GM18498 (cell line): ENCODE measurements around the gene DACH1.

Source experiments
- ATAC-seq: cut with Tn5 transposase; IDR thresholded peaks from one replicate; pipeline ENCODE4 v1.9.1; 2021; ENCODE audit warnings: mild to moderate bottlenecking, moderate library complexity; ENCODE audit not compliant: unreplicated experiment

The DACH1 gene

GRCh38 chr13:71591374-71591773 lies 275.6 kb downstream of the DACH1 start:
- no peak for ATAC-seq

- no peak for ATAC-seq
Measured at GRCh38 chr13:71590654-71591148, 276.3 kb downstream of the DACH1 start.

DNA sequence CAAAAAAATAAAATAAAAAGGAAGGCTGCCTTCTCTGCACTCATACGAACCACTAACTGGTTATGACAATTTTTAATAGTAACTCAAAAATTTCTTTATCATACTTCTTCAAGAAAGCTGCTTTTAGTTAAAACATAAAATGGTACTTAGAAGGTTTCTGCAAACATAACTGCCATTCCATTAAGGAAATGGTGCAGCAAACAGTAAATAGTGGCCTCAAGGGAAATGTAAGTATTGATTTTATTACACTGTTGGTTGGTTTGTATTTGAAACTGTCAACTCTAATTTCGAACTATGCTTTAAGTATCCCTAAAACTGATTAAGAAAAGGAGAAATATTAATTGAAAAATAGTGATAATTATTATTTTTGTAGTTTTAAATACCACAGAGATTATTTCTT lies 278.0 kb downstream of the DACH1 start:
- no peak for ATAC-seq

DNA sequence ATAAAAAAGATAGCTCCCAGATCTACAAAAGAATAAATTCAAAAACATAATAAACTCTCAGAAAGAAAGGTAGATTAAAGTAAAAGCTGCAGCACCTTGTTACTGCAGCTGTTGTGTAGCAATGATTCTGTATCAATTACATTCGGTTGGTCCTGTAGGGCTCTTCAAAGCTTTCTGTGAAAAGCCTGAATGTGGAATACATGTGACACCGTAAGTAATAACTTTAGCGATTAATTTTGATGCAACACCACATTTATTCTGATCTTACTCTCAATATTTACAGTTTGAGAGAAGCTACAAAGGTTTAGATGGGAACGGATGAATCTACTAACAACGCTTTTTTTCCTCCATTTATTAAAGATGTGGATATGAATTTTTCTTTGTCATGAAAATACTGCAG lies 279.2 kb downstream of the DACH1 start:
- no peak for ATAC-seq

DNA sequence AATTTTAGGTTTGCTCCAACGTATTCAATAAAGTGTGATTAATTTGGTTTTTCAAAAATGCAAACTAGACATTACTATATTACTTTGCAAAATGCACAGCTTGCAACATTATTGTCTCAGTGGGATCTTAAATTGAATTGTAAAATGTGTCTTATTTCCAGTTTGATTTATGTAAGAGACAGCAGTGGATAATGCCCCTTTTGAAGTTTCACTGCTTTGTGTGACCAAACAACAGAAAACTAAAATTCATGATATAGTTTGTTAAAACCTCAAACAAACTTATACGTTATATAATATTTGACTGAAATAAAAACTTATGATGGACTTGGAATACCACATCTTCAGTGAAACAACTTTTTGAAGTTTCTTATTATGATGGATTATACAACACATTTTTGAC lies 279.8 kb downstream of the DACH1 start:
- ATAC-seq: no peak

DNA sequence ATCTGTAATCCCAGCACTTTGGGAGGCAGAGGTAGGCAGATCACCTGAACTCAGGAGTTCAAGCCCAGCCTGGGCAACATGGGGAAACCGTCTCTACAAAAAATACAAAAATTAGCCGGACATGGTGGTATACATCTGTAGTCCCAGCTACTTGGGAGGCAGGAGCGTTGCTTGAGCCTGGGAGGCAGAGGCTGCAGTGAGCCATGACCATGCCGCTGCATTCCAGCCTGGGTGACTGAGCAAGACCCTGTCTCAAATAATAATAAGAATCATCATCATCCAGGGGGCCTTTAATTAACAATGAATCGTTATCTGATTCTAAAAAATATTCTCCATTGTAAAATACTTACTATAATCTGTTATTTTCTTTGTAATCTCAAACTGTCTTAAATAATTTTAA lies 283.4 kb downstream of the DACH1 start:
- ATAC-seq: no peak

GRCh38 chr13:71580614-71581013 lies 286.4 kb downstream of the DACH1 start:
- ATAC-seq: no peak

DNA sequence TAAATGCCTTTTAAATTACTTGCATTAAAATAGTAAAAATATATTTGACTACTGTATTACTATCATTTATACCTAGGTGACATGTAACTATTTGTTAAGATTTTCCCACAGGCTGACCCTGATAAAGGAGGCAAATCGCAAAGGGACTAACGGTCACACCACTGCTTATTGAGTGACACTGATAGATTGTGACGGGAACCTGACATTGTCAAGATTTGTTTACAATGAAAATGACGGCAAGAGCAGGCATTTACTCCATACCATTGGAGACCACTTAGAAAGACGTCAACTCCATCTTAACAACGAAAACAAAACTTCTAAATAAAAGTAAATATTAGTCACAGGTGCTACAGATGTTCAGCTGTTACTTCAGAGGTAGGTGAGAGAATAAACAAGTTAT lies 289.0 kb downstream of the DACH1 start:
- ATAC-seq: no peak

DNA sequence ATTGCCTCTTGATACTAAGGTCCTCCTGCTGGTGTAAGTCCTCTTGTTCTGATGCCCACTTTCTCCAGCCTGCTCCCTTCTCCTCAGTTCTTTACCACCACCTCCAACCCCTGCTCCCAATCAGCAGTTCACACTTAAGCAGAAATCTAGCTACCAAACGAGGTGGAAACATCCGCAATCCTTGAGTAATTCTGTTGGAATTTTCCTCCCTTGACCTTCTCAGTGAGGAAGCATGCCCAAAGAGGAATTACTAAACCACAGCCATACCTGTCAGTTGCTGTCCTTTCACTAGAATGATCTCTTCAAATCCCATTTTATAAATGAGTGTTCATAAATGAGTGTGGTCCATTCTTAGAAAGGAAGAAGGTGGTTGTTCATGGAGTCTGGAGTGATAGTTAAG lies 289.9 kb downstream of the DACH1 start:
- ATAC-seq: no peak

GRCh38 chr13:71576571-71576970 lies 290.4 kb downstream of the DACH1 start:
- no peak for ATAC-seq

GRCh38 chr13:71546881-71547280 lies 320.1 kb downstream of the DACH1 start:
- no peak for ATAC-seq

DNA sequence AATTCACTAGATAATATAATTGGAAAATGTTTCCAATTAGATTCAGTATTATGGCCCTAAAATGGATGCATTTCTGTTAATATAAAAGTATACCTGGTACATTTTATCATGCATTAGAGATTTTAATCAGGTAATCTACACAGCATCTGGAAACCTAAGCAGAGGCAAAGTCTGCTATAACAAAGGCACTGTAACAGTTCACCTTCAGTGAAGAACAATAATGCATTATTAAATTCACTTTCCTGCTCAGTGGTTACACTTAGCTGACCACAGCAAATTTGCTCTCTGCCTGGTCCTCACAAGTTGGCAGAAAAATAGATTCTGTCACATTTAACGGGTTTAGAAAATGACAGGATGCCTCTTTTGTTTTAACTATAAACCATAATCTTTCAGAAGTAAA lies 326.9 kb downstream of the DACH1 start:
- no peak for ATAC-seq

DNA sequence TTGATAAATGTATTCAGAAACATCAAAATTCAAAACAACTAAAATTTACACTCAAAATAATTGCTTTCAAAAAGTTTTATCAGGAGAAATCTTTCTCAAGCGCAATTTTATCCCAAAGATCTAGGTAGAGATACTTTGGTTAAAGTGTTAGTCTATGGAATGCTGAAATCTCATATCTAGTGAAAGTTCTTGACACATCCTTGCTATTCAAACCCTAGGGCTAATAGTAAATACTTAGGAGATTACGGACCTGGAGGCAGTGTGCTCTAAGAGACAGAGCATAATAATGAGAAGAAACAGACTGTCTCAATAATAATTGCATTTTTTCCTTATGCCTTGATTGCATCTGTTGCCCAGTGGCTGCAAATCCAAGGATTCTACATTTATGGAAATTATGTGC lies 330.8 kb downstream of the DACH1 start:
- no peak for ATAC-seq

DNA sequence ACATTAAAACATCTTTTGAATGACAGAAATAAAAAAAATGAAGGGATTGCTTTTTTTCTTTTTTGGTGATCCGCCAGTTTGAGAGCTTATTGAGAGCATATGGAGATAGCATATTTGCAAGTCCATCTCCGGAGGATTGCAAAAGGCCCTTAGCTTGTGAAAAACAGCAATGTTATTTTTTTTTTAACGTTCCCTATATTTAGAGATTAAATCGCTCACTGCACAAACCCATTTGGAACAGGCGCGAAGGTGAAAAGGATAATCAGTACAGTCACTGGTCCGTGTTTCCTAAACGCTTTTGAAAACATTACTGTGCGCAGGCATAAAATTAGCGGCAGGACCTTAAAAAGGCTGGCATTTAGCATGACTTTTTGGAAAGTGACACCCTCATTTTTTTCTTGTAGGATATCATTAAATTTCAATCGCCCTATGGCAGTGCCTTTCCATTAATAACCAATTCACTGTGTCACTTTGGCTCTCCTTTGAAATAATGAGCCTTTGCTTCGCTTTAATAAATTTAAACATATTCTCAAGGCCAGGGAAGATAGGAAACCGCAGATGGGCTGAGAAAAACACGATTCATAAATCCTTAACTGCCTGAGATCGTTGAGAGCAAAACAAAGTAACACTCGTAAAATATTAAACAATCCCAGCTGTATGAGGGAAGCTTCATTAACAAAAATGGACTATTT lies 342.2 kb downstream of the DACH1 start:
- no peak for ATAC-seq

GRCh38 chr13:71524245-71524612 lies 342.8 kb downstream of the DACH1 start:
- ATAC-seq: no peak

- ATAC-seq: no peak
Measured at GRCh38 chr13:71522941-71523526, 344.0 kb downstream of the DACH1 start.

GRCh38 chr13:71517004-71517403 lies 350.0 kb downstream of the DACH1 start:
- no peak for ATAC-seq

GRCh38 chr13:71516521-71516920 lies 350.5 kb downstream of the DACH1 start:
- ATAC-seq: no peak

GRCh38 chr13:71515744-71516038 lies 351.3 kb downstream of the DACH1 start:
- no peak for ATAC-seq

GRCh38 chr13:71514900-71515743 lies 351.9 kb downstream of the DACH1 start:
- ATAC-seq: no peak

- no peak for ATAC-seq
Measured at GRCh38 chr13:71513411-71514033, 353.5 kb downstream of the DACH1 start.

- no peak for ATAC-seq
Measured at GRCh38 chr13:71503781-71504180, 363.2 kb downstream of the DACH1 start.
